A549 treated with ZK216348 at 1 μM for 4 hours (cell line): ENCODE results near the gene LITAFD. TPM values are rescaled to one million over a fixed set of nuclear protein-coding genes. Genes with fewer than 3 reads are reported as not detected.

Experiments used
- total RNA-seq: library from RNA; stranded (reverse); fragments of 200-300 nt; extraction: Qiagen RNA extraction; gene quantifications from 5 replicates; pipeline ENCODE4 v1.2.3, GENCODE V29; 2022; ENCODE audit warnings: low read depth

LITAFD gene
- total RNA-seq: not detected in 5 replicates

GRCh38 chr16:8882041-8882617, at the start of gene LITAFD:
LITAFD (plus strand) TSS chr16:8882351; CDS start chr16:8884356, 2,005 bp downstream.

GRCh38 chr16:8868416-8869211, 13.5 kb upstream of the LITAFD start, which contains the start of gene CARHSP1:
CARHSP1 (minus strand) TSS chr16:8869006; CDS start chr16:8859328, 9,678 bp downstream.

Other genes starting within 250 kb of the LITAFD start
- gene ABAT, start 207.7 kb upstream of the LITAFD start, total RNA-seq: 0.15 to 0.47 TPM (median 0.25 TPM) in 5 replicates
- gene TMEM186, start 84.7 kb upstream of the LITAFD start, total RNA-seq: 10.1 to 16.1 TPM (median 13.9 TPM) in 5 replicates
- 87.8 to 119 TPM (median 91.8 TPM) in 5 replicates for gene PMM2, start 84.5 kb upstream of the LITAFD start, total RNA-seq
- gene CARHSP1, start 13.3 kb upstream of the LITAFD start, total RNA-seq: 122 to 156 TPM (median 141 TPM) in 5 replicates
- gene USP7, start 81.6 kb downstream of the LITAFD start, total RNA-seq: 60.4 to 91.4 TPM (median 72.4 TPM) in 5 replicates
- gene HAPSTR1, start 209.3 kb downstream of the LITAFD start, total RNA-seq: 19.6 to 27.3 TPM (median 25.3 TPM) in 5 replicates